ENCODE measurements around the gene KANSL1L.
"Not testable (repeated sequence)": the region's sequence is repeated elsewhere in the genome, so short reads cannot be mapped to it uniquely, and the experiment has no call there.

The KANSL1L gene

GRCh38 chr2:210189452-210190138, 18.4 kb upstream of the KANSL1L start:
- no peak overlapping the region for H3K27ac ChIP-seq
- no peak for TF ChIP-seq CTCF (conservative IDR thresholded peaks at IDR 0.05; ENCODE audit: low read depth, low read length)
- H3K36me3 ChIP-seq (ENCODE audit: insufficient read depth) = no peaks in the 10 kb centered on the region
- no peaks in the 10 kb centered on the region for H3K79me2 ChIP-seq (ENCODE audit: insufficient read depth, low read depth)
- peaks cover 21% of the 10 kb centered on the region for H3K4me1 ChIP-seq (ENCODE audit: low read depth, poor library complexity, severe bottlenecking)
- no peaks in the 10 kb centered on the region for H3K27me3 ChIP-seq (ENCODE audit: insufficient read depth, low read depth)
- no peak overlapping the region for H2AFZ ChIP-seq (ENCODE audit: low read depth)
- no peak overlapping the region for H3K4me2 ChIP-seq
- H3K9ac ChIP-seq = no peak overlapping the region
- H3K4me3 ChIP-seq (IDR thresholded peaks at IDR 0.05; ENCODE audit: insufficient read depth, low read depth, low read length) = no peak overlapping the region
- no peaks in the 10 kb centered on the region for H4K20me1 ChIP-seq (ENCODE audit: insufficient read depth)

- no peak for TF ChIP-seq CTCF (conservative IDR thresholded peaks at IDR 0.05; ENCODE audit: low read depth, low read length)
- Histone ChIP-seq H3K4me2 (no peak overlapping the region), H3K4me3 (IDR thresholded peaks at IDR 0.05; ENCODE audit: insufficient read depth, low read depth, low read length) (no peak overlapping the region), H2AFZ (ENCODE audit: low read depth) (no peak overlapping the region), H3K36me3 (ENCODE audit: insufficient read depth) (no peaks in the 10 kb centered on the region), H3K4me1 (ENCODE audit: low read depth, poor library complexity, severe bottlenecking) (peaks cover 21% of the 10 kb centered on the region), H3K27me3 (ENCODE audit: insufficient read depth, low read depth) (no peaks in the 10 kb centered on the region), H3K9ac (no peak overlapping the region), H3K27ac (no peak overlapping the region), H3K79me2 (ENCODE audit: insufficient read depth, low read depth) (no peaks in the 10 kb centered on the region), H4K20me1 (ENCODE audit: insufficient read depth) (no peaks in the 10 kb centered on the region)
Measured at GRCh38 chr2:210188755-210189154, 17.5 kb upstream of the KANSL1L start.

- Histone ChIP-seq H3K4me2 (no peak overlapping the region), H2AFZ (ENCODE audit: low read depth) (no peak overlapping the region), H3K4me3 (IDR thresholded peaks at IDR 0.05; ENCODE audit: insufficient read depth, low read depth, low read length) (no peak overlapping the region), H3K79me2 (ENCODE audit: insufficient read depth, low read depth) (no peaks in the 10 kb centered on the region), H3K4me1 (ENCODE audit: low read depth, poor library complexity, severe bottlenecking) (peaks cover 24% of the 10 kb centered on the region), H3K27ac (no peak overlapping the region), H4K20me1 (ENCODE audit: insufficient read depth) (no peaks in the 10 kb centered on the region), H3K9ac (no peak overlapping the region), H3K36me3 (ENCODE audit: insufficient read depth) (no peaks in the 10 kb centered on the region), H3K27me3 (ENCODE audit: insufficient read depth, low read depth) (no peaks in the 10 kb centered on the region)
- TF ChIP-seq CTCF (conservative IDR thresholded peaks at IDR 0.05; ENCODE audit: low read depth, low read length) = no peak
Measured at GRCh38 chr2:210188190-210188589, 17.0 kb upstream of the KANSL1L start.

GRCh38 chr2:210183936-210184335, 12.7 kb upstream of the KANSL1L start:
- H3K4me1 ChIP-seq (ENCODE audit: low read depth, poor library complexity, severe bottlenecking) = peaks cover 56% of the 10 kb centered on the region

GRCh38 chr2:210181606-210182088, 10.4 kb upstream of the KANSL1L start:
- peaks cover 71% of the 10 kb centered on the region for H3K4me1 ChIP-seq (ENCODE audit: low read depth, poor library complexity, severe bottlenecking)
- H3K27ac ChIP-seq = peak overlapping the region; percentile 72
- H2AFZ ChIP-seq (ENCODE audit: low read depth) = peak overlapping the region; percentile 31; the same call in 1 of the 2 replicates
- peak overlapping the region; percentile 17; the same call in 1 of the 2 replicates for H3K4me2 ChIP-seq
- not testable (repeated sequence) for H3K4me3 ChIP-seq (IDR thresholded peaks at IDR 0.05; ENCODE audit: insufficient read depth, low read depth, low read length); H3K79me2 ChIP-seq (ENCODE audit: insufficient read depth, low read depth); H3K27me3 ChIP-seq (ENCODE audit: insufficient read depth, low read depth); H3K36me3 ChIP-seq (ENCODE audit: insufficient read depth); H3K9ac ChIP-seq; H4K20me1 ChIP-seq (ENCODE audit: insufficient read depth)

More at GRCh38 chr2:210183936-210184335, 12.7 kb upstream of the KANSL1L start:
- not testable (repeated sequence) for H3K36me3 ChIP-seq (ENCODE audit: insufficient read depth); H3K4me3 ChIP-seq (IDR thresholded peaks at IDR 0.05; ENCODE audit: insufficient read depth, low read depth, low read length); H3K79me2 ChIP-seq (ENCODE audit: insufficient read depth, low read depth); H3K27me3 ChIP-seq (ENCODE audit: insufficient read depth, low read depth); H3K9ac ChIP-seq; H2AFZ ChIP-seq (ENCODE audit: low read depth); H4K20me1 ChIP-seq (ENCODE audit: insufficient read depth)
- H3K27ac ChIP-seq = peak overlapping the region; percentile 38; the same call in 1 of the 2 replicates
- 0 out of 2 replicates have a peak overlapping the region, but pooled peaks have one; percentile 11 for H3K4me2 ChIP-seq

- H3K27me3 ChIP-seq (ENCODE audit: insufficient read depth, low read depth); H4K20me1 ChIP-seq (ENCODE audit: insufficient read depth); H3K79me2 ChIP-seq (ENCODE audit: insufficient read depth, low read depth); H3K9ac ChIP-seq; H3K36me3 ChIP-seq (ENCODE audit: insufficient read depth); H3K4me3 ChIP-seq (IDR thresholded peaks at IDR 0.05; ENCODE audit: insufficient read depth, low read depth, low read length): not testable (repeated sequence)
- H2AFZ ChIP-seq (ENCODE audit: low read depth) = peak overlapping the region; percentile 31; the same call in 1 of the 2 replicates
- peak overlapping the region; percentile 39; the same call in 1 of the 2 replicates for H3K4me2 ChIP-seq
- H3K27ac ChIP-seq = peak overlapping the region; percentile 72
- H3K4me1 ChIP-seq (ENCODE audit: low read depth, poor library complexity, severe bottlenecking) = peaks cover 73% of the 10 kb centered on the region
Measured at GRCh38 chr2:210181033-210181605, 9.9 kb upstream of the KANSL1L start.
